SK-N-SH (cell line): ENCODE measurements around the gene C1RL.

Experiments used
- MXI1 ChIP-seq: IDR thresholded peaks from 2 replicates; pipeline ENCODE4 v1.6.1; 2012; ENCODE audit warnings: mild to moderate bottlenecking, low read depth, low read length, improper control_type of control experiment
- NFIC ChIP-seq: IDR thresholded peaks from 2 replicates; pipeline ENCODE4 v1.4.0; 2012; ENCODE audit warnings: borderline replicate concordance
- POLR2AphosphoS5 ChIP-seq: IDR thresholded peaks from 2 replicates; pipeline ENCODE4 v1.6.1; 2012; ENCODE audit warnings: low read depth, low read length
- SIN3A ChIP-seq: IDR thresholded peaks from 2 replicates; pipeline ENCODE4 v1.6.1; 2012; ENCODE audit warnings: low read depth, mild to moderate bottlenecking, low read length, moderate library complexity, borderline replicate concordance
- TAF1 ChIP-seq: IDR thresholded peaks from 2 replicates; pipeline ENCODE4 v1.6.1; 2012; ENCODE audit warnings: low read depth, mild to moderate bottlenecking, low read length, moderate library complexity, borderline replicate concordance
- TCF12 ChIP-seq: IDR thresholded peaks from 2 replicates; pipeline ENCODE4 v1.4.0; 2012
- TEAD4 ChIP-seq: IDR thresholded peaks from 2 replicates; pipeline ENCODE4 v1.4.0; 2012; ENCODE audit warnings: mild to moderate bottlenecking, borderline replicate concordance; ENCODE audit not compliant: insufficient read depth
- YY1 ChIP-seq: IDR thresholded peaks from 2 replicates; pipeline ENCODE4 v1.4.0; 2012; ENCODE audit warnings: low read depth, mild to moderate bottlenecking
- TF ChIP-seq, protein P1 (sequence below): fragments of 200-600 bp; sonication (generic); IDR thresholded peaks from 2 replicates; pipeline ENCODE4 v1.6.1; 2017; ENCODE audit warnings: antibody characterized with exemption, mild to moderate bottlenecking, moderate library complexity
- TF ChIP-seq, protein P2 (sequence below): fragments of 150-350 bp; IDR thresholded peaks from 2 replicates; pipeline ENCODE4 v1.6.1; 2017; ENCODE audit warnings: antibody characterized with exemption, low read length, low read depth, borderline replicate concordance
- TF ChIP-seq, protein P3 (sequence below): IDR thresholded peaks from 2 replicates; pipeline ENCODE4 v1.4.0; 2012; ENCODE audit warnings: low read depth

DNA sequence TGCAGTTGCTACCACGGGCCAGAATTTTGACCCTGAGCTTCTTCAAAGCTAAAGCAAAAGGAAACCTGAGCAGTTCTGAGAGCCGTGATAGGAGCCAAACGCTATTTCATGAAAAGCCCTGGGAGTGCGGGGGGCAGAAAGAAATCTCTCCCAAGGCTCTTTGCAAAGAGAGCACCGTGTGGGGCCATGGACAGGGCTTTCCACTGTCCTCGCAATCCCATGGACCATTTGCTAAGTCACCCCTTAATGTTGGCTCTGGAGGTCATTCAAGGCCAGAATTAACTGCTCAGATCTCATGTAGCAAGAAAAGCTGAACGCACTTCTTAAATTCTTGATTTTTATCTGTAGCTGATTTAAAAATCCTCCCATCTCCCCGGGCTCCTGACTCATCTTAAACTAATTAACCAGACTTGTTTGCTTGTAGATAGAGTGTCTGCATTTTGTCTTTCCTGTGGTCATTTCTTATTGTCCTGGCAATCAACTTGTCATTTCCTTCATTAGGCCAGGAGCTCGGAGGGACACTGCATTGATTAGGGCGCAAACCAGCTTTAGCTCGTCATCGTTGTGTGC is 46.0 kb upstream of the C1RL start:
- TF ChIP-seq, protein P1, sequence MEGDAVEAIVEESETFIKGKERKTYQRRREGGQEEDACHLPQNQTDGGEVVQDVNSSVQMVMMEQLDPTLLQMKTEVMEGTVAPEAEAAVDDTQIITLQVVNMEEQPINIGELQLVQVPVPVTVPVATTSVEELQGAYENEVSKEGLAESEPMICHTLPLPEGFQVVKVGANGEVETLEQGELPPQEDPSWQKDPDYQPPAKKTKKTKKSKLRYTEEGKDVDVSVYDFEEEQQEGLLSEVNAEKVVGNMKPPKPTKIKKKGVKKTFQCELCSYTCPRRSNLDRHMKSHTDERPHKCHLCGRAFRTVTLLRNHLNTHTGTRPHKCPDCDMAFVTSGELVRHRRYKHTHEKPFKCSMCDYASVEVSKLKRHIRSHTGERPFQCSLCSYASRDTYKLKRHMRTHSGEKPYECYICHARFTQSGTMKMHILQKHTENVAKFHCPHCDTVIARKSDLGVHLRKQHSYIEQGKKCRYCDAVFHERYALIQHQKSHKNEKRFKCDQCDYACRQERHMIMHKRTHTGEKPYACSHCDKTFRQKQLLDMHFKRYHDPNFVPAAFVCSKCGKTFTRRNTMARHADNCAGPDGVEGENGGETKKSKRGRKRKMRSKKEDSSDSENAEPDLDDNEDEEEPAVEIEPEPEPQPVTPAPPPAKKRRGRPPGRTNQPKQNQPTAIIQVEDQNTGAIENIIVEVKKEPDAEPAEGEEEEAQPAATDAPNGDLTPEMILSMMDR = no peak
- TF ChIP-seq SIN3A = no peak
- no peak for TF ChIP-seq POLR2AphosphoS5
- no peak for TF ChIP-seq MXI1
- TF ChIP-seq, protein P2, sequence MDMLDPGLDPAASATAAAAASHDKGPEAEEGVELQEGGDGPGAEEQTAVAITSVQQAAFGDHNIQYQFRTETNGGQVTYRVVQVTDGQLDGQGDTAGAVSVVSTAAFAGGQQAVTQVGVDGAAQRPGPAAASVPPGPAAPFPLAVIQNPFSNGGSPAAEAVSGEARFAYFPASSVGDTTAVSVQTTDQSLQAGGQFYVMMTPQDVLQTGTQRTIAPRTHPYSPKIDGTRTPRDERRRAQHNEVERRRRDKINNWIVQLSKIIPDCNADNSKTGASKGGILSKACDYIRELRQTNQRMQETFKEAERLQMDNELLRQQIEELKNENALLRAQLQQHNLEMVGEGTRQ = no peak
- TF ChIP-seq YY1 = no peak
- TF ChIP-seq NFIC = no peak
- TF ChIP-seq, protein P3, sequence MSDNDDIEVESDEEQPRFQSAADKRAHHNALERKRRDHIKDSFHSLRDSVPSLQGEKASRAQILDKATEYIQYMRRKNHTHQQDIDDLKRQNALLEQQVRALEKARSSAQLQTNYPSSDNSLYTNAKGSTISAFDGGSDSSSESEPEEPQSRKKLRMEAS = no peak
- TF ChIP-seq TEAD4 = no peak
- no peak for TF ChIP-seq TAF1
- TF ChIP-seq TCF12 = peak; percentile 15; the same call in 1 of the 2 replicates
